K562 (cell line): Measurements from ENCODE around the gene IPO11. TPM values are rescaled to one million over a fixed set of nuclear protein-coding genes. Genes with fewer than 3 reads are reported as not detected.

Experiments used
- BACH1 ChIP-seq: fragments of 200-800 bp; sonication (Bioruptor generic); IDR thresholded peaks from 2 replicates; pipeline ENCODE4 v1.6.1; 2016; ENCODE audit warnings: missing genetic modification characterization, missing compliant biosample characterization
- C11orf30 ChIP-seq: fragments of 450-650 bp; IDR thresholded peaks from 2 replicates; pipeline ENCODE4 v1.6.1; 2016; ENCODE audit warnings: low read depth, mild to moderate bottlenecking
- COPS2 ChIP-seq: fragments of 450-650 bp; conservative IDR thresholded peaks from 2 replicates; pipeline ENCODE4 v1.6.1; 2016; ENCODE audit warnings: mild to moderate bottlenecking, moderate library complexity
- CREB1 ChIP-seq, 2 experiments: sonication (generic) in 1 of 2; formaldehyde crosslinking in 1 of 2; IDR thresholded peaks; 2 replicates each; pipeline versions ENCODE4 v1.6.1 to v1.8.0; 2012 to 2022; ENCODE audit warnings: inconsistent platforms in 1 of 2, mild to moderate bottlenecking in 1 of 2, missing genetic modification reagents in 1 of 2, moderate library complexity in 1 of 2
- CREM ChIP-seq: IDR thresholded peaks from 2 replicates; pipeline ENCODE4 v1.6.1; 2014; ENCODE audit warnings: antibody characterized with exemption, low read depth
- DACH1 ChIP-seq: fragments of 450-650 bp; IDR thresholded peaks from 2 replicates; pipeline ENCODE4 v1.6.1; 2018; ENCODE audit not compliant: partially characterized antibody
- HMG20A ChIP-seq: fragments of 450-650 bp; formaldehyde crosslinking; conservative IDR thresholded peaks from 2 replicates; pipeline ENCODE4 v1.4.0; 2020; ENCODE audit warnings: mild to moderate bottlenecking, mixed read lengths
- LEF1 ChIP-seq: fragments of 450-650 bp; IDR thresholded peaks from 2 replicates; pipeline ENCODE4 v1.6.1; 2016; ENCODE audit warnings: mild to moderate bottlenecking
- MAX ChIP-seq: sonication (generic); formaldehyde crosslinking; IDR thresholded peaks from 2 replicates; pipeline ENCODE4 v1.9.0; 2022; ENCODE audit warnings: mild to moderate bottlenecking, missing genetic modification reagents
- NR3C1 ChIP-seq: sonication (generic); formaldehyde crosslinking; IDR thresholded peaks from 2 replicates; pipeline ENCODE4 v1.8.1; 2022; ENCODE audit warnings: missing genetic modification reagents
- PTBP1 ChIP-seq: fragments of 200-400 bp; formaldehyde crosslinking; IDR thresholded peaks from 2 replicates; pipeline ENCODE4 v1.6.1; 2017; ENCODE audit warnings: low read depth, low read length
- SMAD3 ChIP-seq: fragments of 450-650 bp; formaldehyde crosslinking; conservative IDR thresholded peaks from 2 replicates; pipeline ENCODE4 v1.4.0; 2020; ENCODE audit warnings: mild to moderate bottlenecking
- SMARCB1 ChIP-seq: IDR thresholded peaks from 2 replicates; pipeline ENCODE4 v1.6.1; 2011; ENCODE audit warnings: improper control_type of control experiment, low read depth; ENCODE audit not compliant: insufficient read length
- TFAP4 ChIP-seq: sonication (generic); formaldehyde crosslinking; IDR thresholded peaks from 2 replicates; pipeline ENCODE4 v1.8.0; 2022; ENCODE audit warnings: missing genetic modification reagents, mild to moderate bottlenecking, moderate library complexity, borderline replicate concordance
- TFE3 ChIP-seq: fragments of 450-650 bp; formaldehyde crosslinking; IDR thresholded peaks from 2 replicates; pipeline ENCODE4 v1.4.0; 2020; ENCODE audit warnings: mild to moderate bottlenecking, mixed read lengths
- THRB ChIP-seq: fragments of 450-650 bp; formaldehyde crosslinking; conservative IDR thresholded peaks from 2 replicates; pipeline ENCODE4 v1.4.0; 2022; ENCODE audit warnings: mild to moderate bottlenecking, missing genetic modification characterization
- ZBTB26 ChIP-seq: fragments of 450-650 bp; formaldehyde crosslinking; IDR thresholded peaks from 2 replicates; pipeline ENCODE4 v1.4.0; 2022; ENCODE audit warnings: missing genetic modification characterization
- ZC3H11A ChIP-seq: IDR thresholded peaks from 2 replicates; pipeline ENCODE4 v1.6.1; 2012; ENCODE audit warnings: low read depth, low read length, improper control_type of control experiment
- ZNF224 ChIP-seq: sonication (generic); formaldehyde crosslinking; IDR thresholded peaks from 2 replicates; pipeline ENCODE4 v1.8.0; 2022; ENCODE audit warnings: mild to moderate bottlenecking, missing genetic modification reagents
- ZNF76 ChIP-seq: fragments of 250-450 bp; sonication (Bioruptor Pico); IDR thresholded peaks from 2 replicates; pipeline ENCODE4 v1.4.0; 2020; ENCODE audit warnings: mild to moderate bottlenecking, moderate library complexity, borderline replicate concordance
- ZNF764 ChIP-seq: fragments of 250-450 bp; sonication (Bioruptor Pico); IDR thresholded peaks from 2 replicates; pipeline ENCODE4 v1.4.0; 2020; ENCODE audit warnings: low read depth, mild to moderate bottlenecking, moderate library complexity
- polyA plus RNA-seq, 8 experiments: library from polyadenylated mRNA; depleted of rRNA in 4 of 8; stranded (reverse) in 5 of 8; unstranded in 3 of 8; fragments of >200 nt; fragmentation: Nextera tagmentation in 2 of 8; fragmentation: Illumina TruSeq in 1 of 8; extraction: Ambion mirVana in 2 of 8; extraction: Trizol in 1 of 8; gene quantifications; 2 replicates each; pipeline versions ENCODE4 v1.2.1 to v1.2.3, GENCODE V29; 2011 to 2014; ENCODE audit warnings: inconsistent platforms in 1 of 8, missing spikeins in 1 of 8
- total RNA-seq, 7 experiments: library from RNA; depleted of rRNA in 6 of 7; stranded (reverse); fragments of >200 nt in 6 of 7; fragmentation: Illumina TruSeq in 2 of 7; extraction: Trizol in 2 of 7; gene quantifications; 2 replicates each; pipeline versions ENCODE4 v1.2.1 to v1.2.3, GENCODE V29; 2011 to 2021; ENCODE audit warnings: low replicate concordance in 1 of 7

IPO11 gene
- total and polyA plus RNA-seq, 9 of the 15 experiments (the other 6 are each of a cell fraction or from before 2014, with no cell fraction given), result 38.7 to 96.0 (median 70.9) TPM

- TF ChIP-seq HMG20A (CRISPR knock-in tag) (no peak), NR3C1 (CRISPR knock-in tag) (no peak), THRB (CRISPR knock-in tag) (no peak), C11orf30 (peak; percentile 81), DACH1 (peak; percentile 55), COPS2 (no peak), BACH1 (tag) (no peak), CREM (peak; percentile 97), MAX (CRISPR knock-in tag) (no peak), TFAP4 (CRISPR knock-in tag) (no peak), SMARCB1 (no peak), ZNF764 (CRISPR knock-in tag) (no peak), PTBP1 (no peak), ZBTB26 (CRISPR knock-in tag) (no peak), LEF1 (peak; percentile 26; the same call in 1 of the 2 replicates), TFE3 (no peak), ZNF224 (CRISPR knock-in tag) (no peak), ZNF76 (CRISPR knock-in tag) (no peak), CREB1 (IDR thresholded peaks at IDR 0.05) (peak; percentile 95), CREB1 (CRISPR knock-in tag; IDR thresholded peaks at IDR 0.05) (peak; percentile 92), SMAD3 (CRISPR knock-in tag) (no peak), ZC3H11A (no peak)
Observed at GRCh38 chr5:62538017-62538942, 125.7 kb downstream of the IPO11 start (continued).
